Neuronal stem cell (in vitro differentiated cells): ENCODE data around the gene NEU3.
A peak's percentile ranks its signal among the peaks of the same experiment; 100 is the strongest.

Source experiments
- DNase-seq: peaks from one replicate; pipeline ENCODE4 v3.0.0-alpha.2; 2013; ENCODE audit warnings: low spot score
- H2AFZ ChIP-seq: one replicate; pipeline ENCODE4 v1.6.1; 2013; ENCODE audit warnings: mild to moderate bottlenecking, low read length, inconsistent platforms
- H2AK5ac ChIP-seq: 2 replicates; pipeline ENCODE4 v1.6.1; 2013; ENCODE audit warnings: low read depth, mild to moderate bottlenecking, inconsistent platforms, low read length, moderate library complexity, mixed read lengths
- H2BK120ac ChIP-seq: 2 replicates; pipeline ENCODE4 v1.6.1; 2013; ENCODE audit warnings: low read depth, mild to moderate bottlenecking, inconsistent platforms, low read length, moderate library complexity, mixed read lengths
- H2BK12ac ChIP-seq: one replicate; pipeline ENCODE4 v1.6.1; 2013; ENCODE audit warnings: low read length, inconsistent platforms
- H2BK15ac ChIP-seq: 2 replicates; pipeline ENCODE4 v1.6.1; 2013; ENCODE audit warnings: mild to moderate bottlenecking, low read length, inconsistent platforms, mixed read lengths
- H2BK5ac ChIP-seq: one replicate; pipeline ENCODE4 v1.6.1; 2013; ENCODE audit warnings: inconsistent platforms, mild to moderate bottlenecking, low read length, moderate library complexity
- H3K14ac ChIP-seq: one replicate; pipeline ENCODE4 v1.6.1; 2013; ENCODE audit warnings: low read length, inconsistent platforms
- H3K18ac ChIP-seq: 2 replicates; pipeline ENCODE4 v1.6.1; 2013; ENCODE audit warnings: low read length, inconsistent platforms
- H3K23ac ChIP-seq: 2 replicates; pipeline ENCODE4 v1.6.1; 2013; ENCODE audit warnings: low read depth, mild to moderate bottlenecking, mixed read lengths, low read length, inconsistent platforms; ENCODE audit not compliant: poor library complexity
- H3K27ac ChIP-seq: replicated peaks from 3 replicates; pipeline ENCODE4 v1.5.1; 2013; ENCODE audit warnings: low read length, inconsistent platforms
- H3K27me3 ChIP-seq, 3 experiments: 2 replicates each; pipeline ENCODE4 v1.6.1; 2013; ENCODE audit warnings: low read length in 3 of 3, mild to moderate bottlenecking in 2 of 3, inconsistent platforms in 1 of 3, low read depth in 1 of 3, mixed read lengths in 1 of 3, moderate library complexity in 1 of 3; ENCODE audit not compliant: control insufficient read depth in 3 of 3, insufficient read depth in 3 of 3
- H3K36me3 ChIP-seq, 2 donors: replicated peaks in 1 of 2; 2 replicates each; pipeline ENCODE4 v1.6.1; 2013; ENCODE audit warnings: low read length in 2 of 2; ENCODE audit not compliant: control insufficient read depth in 2 of 2, insufficient read depth in 2 of 2
- H3K4ac ChIP-seq: 2 replicates; pipeline ENCODE4 v1.6.1; 2013; ENCODE audit warnings: inconsistent platforms, mild to moderate bottlenecking, low read length, moderate library complexity
- H3K4me1 ChIP-seq, 2 donors: 1 replicate in 1 of 2; 2 replicates in 1 of 2; pipeline ENCODE4 v1.6.1; 2013; ENCODE audit warnings: low read length in 2 of 2, low read depth in 1 of 2; ENCODE audit not compliant: control insufficient read depth in 2 of 2, insufficient read depth in 1 of 2
- H3K4me2 ChIP-seq: one replicate; pipeline ENCODE4 v1.6.1; 2013; ENCODE audit warnings: mild to moderate bottlenecking, low read length, inconsistent platforms; ENCODE audit not compliant: insufficient read depth, poor library complexity, severe bottlenecking
- H3K4me3 ChIP-seq, 2 donors: 2 replicates each; pipeline ENCODE4 v1.5.1; 2013; ENCODE audit warnings: low read length in 2 of 2, mild to moderate bottlenecking in 2 of 2, inconsistent platforms in 1 of 2, moderate library complexity in 1 of 2
- H3K79me1 ChIP-seq: one replicate; pipeline ENCODE4 v1.6.1; 2013; ENCODE audit warnings: low read depth, mild to moderate bottlenecking, inconsistent platforms, low read length, moderate library complexity
- H3K9ac ChIP-seq: one replicate; pipeline ENCODE4 v1.6.1; 2013; ENCODE audit warnings: mild to moderate bottlenecking, low read depth, low read length, inconsistent platforms; ENCODE audit not compliant: poor library complexity
- H3K9me3 ChIP-seq, 2 donors: replicated peaks in 1 of 2; 2 replicates each; pipeline versions ENCODE3 to v1.6.1; 2013; ENCODE audit warnings: low read length in 2 of 2, mild to moderate bottlenecking in 2 of 2, inconsistent platforms in 1 of 2, low read depth in 1 of 2, mixed read lengths in 1 of 2, moderate library complexity in 1 of 2; ENCODE audit not compliant: control insufficient read depth in 2 of 2, insufficient read depth in 1 of 2
- H4K8ac ChIP-seq: one replicate; pipeline ENCODE4 v1.6.1; 2013; ENCODE audit warnings: low read depth, mild to moderate bottlenecking, inconsistent platforms, low read length, moderate library complexity
- H4K91ac ChIP-seq: one replicate; pipeline ENCODE4 v1.6.1; 2013; ENCODE audit warnings: low read length, low read depth, mild to moderate bottlenecking, inconsistent platforms; ENCODE audit not compliant: poor library complexity
- WGBS, 2 donors: extraction: QIAGEN DNeasy Blood & Tissue Kit; methylation state at CpG; one replicate each; pipeline ENCODE4 v1.1.7; 2013; ENCODE audit warnings: missing lambda C conversion rate in 2 of 2, mixed read lengths in 1 of 2; ENCODE audit not compliant: insufficient read length in 2 of 2, insufficient replicate concordance in 1 of 2; ENCODE audit errors: extremely low coverage in 2 of 2; 5-methylcytosine and 5-hydroxymethylcytosine counted together

The NEU3 gene

GRCh38 chr11:75033916-75034315, 45.2 kb downstream of the NEU3 start:
- no peak overlapping the region for H3K9ac ChIP-seq
- H3K18ac ChIP-seq = no peak overlapping the region

GRCh38 chr11:75035256-75035655, 46.5 kb downstream of the NEU3 start:
- Histone ChIP-seq H3K27me3 (no peaks in the 10 kb centered on the region), H3K4ac (no peak overlapping the region), H2BK5ac (no peak overlapping the region), H3K27ac (no peak overlapping the region), H2BK120ac (no peak overlapping the region), H3K9me3 (no peaks in the 10 kb centered on the region), H2BK15ac (no peak overlapping the region), H3K18ac (no peak overlapping the region), H3K4me2 (no peak overlapping the region), H4K8ac (no peak overlapping the region), H3K4me3 (no peak overlapping the region), H2BK12ac (no peak overlapping the region), H3K9ac (no peak overlapping the region), H3K79me1 (no peaks in the 10 kb centered on the region), H2AFZ (no peak overlapping the region), H3K23ac (no peak overlapping the region), H2AK5ac (no peak overlapping the region), H3K4me1 (peaks cover 0 to 3% of the 10 kb centered on the region in 2 donors), H3K14ac (no peak overlapping the region), H3K36me3 (no peaks in the 10 kb centered on the region), H4K91ac (no peak overlapping the region)
- no peak for DNase-seq
- no CpG with 5 or more reads among the region's 5 CpGs for WGBS, 2 donors

More at GRCh38 chr11:75033916-75034315, 45.2 kb downstream of the NEU3 start:
- Histone ChIP-seq H2AFZ (no peak overlapping the region), H4K91ac (no peak overlapping the region), H2BK12ac (no peak overlapping the region), H4K8ac (no peak overlapping the region), H3K4me3 (no peak overlapping the region), H2BK15ac (no peak overlapping the region), H3K23ac (no peak overlapping the region), H2AK5ac (no peak overlapping the region), H3K27me3 (no peaks in the 10 kb centered on the region), H3K79me1 (no peaks in the 10 kb centered on the region), H3K27ac (no peak overlapping the region), H2BK5ac (no peak overlapping the region), H3K14ac (no peak overlapping the region), H2BK120ac (no peak overlapping the region), H3K4ac (no peak overlapping the region), H3K36me3 (no peaks in the 10 kb centered on the region), H3K4me2 (no peak overlapping the region), H3K4me1 (peaks cover 0 to 3% of the 10 kb centered on the region in 2 donors), H3K9me3 (no peaks in the 10 kb centered on the region)
- DNase-seq = no peak
- WGBS, 2 donors = no CpG with 5 or more reads among the region's 3 CpGs

DNA sequence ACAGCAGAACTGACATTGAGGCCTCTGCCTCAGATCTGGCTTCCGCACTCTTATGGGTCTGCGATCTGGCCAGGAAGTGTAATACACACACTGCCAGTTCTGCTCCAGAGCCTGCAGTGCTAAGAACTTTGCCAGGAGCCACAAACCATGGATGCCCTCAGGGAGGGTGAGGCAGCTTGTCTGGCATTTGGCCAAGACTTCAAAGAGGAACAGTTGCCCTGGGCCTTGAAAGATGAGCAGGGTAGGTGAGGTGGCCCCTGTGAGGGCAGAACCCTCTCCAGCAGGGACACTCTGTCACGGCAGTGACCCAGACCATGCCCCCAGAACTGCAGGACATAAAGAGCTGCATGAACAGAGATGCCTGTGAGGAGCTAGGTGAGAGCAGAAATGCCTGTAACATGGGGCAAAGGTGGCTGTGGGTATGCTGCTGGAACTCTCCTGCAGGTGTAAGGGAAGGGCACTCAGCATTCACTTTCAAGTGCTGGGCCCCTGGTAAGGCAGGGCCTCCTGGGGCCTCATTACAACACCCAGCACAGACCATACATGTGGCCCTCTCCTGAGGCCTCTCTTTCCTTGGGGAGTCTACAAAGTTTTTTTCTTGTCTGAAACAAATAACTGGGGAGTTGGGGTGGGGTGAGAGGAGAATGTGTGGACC, 47.3 kb downstream of the NEU3 start:
- no peak overlapping the region for H3K14ac ChIP-seq
- H2AK5ac ChIP-seq = no peak overlapping the region
- no peak overlapping the region for H4K8ac ChIP-seq
- no peak overlapping the region for H2BK120ac ChIP-seq
- no peak overlapping the region for H2BK15ac ChIP-seq
- no peak overlapping the region for H2BK12ac ChIP-seq
- H3K18ac ChIP-seq = no peak overlapping the region
- no peaks in the 10 kb centered on the region for H3K36me3 ChIP-seq
- no peak overlapping the region for H3K23ac ChIP-seq
- H4K91ac ChIP-seq = no peak overlapping the region
- DNase-seq = no peak
- no CpG with 5 or more reads among the region's 3 CpGs for WGBS, 2 donors
- no peaks in the 10 kb centered on the region for H3K9me3 ChIP-seq
- H3K4me3 ChIP-seq = no peak overlapping the region
- no peaks in the 10 kb centered on the region for H3K27me3 ChIP-seq
- peaks cover 0 to 3% of the 10 kb centered on the region in 2 donors for H3K4me1 ChIP-seq
- no peaks in the 10 kb centered on the region for H3K79me1 ChIP-seq
- H3K4ac ChIP-seq = no peak overlapping the region
- H3K4me2 ChIP-seq = no peak overlapping the region
- no peak overlapping the region for H2AFZ ChIP-seq
- peak overlapping the region; percentile 75 for H3K9ac ChIP-seq
- no peak overlapping the region for H3K27ac ChIP-seq
- no peak overlapping the region for H2BK5ac ChIP-seq

- Histone ChIP-seq H3K79me1 (no peaks in the 10 kb centered on the region), H3K27me3 (no peaks in the 10 kb centered on the region), H4K8ac (no peak overlapping the region), H3K9me3 (no peaks in the 10 kb centered on the region), H3K36me3 (no peaks in the 10 kb centered on the region), H3K4ac (no peak overlapping the region), H2BK120ac (no peak overlapping the region), H3K4me3 (no peak overlapping the region), H3K4me2 (no peak overlapping the region), H3K23ac (no peak overlapping the region), H3K9ac (no peak overlapping the region), H3K27ac (no peak overlapping the region), H2BK15ac (no peak overlapping the region), H2BK12ac (no peak overlapping the region), H2AFZ (no peak overlapping the region), H3K4me1 (peaks cover 0 to 3% of the 10 kb centered on the region in 2 donors), H3K14ac (no peak overlapping the region), H2BK5ac (no peak overlapping the region), H3K18ac (no peak overlapping the region), H4K91ac (no peak overlapping the region), H2AK5ac (no peak overlapping the region)
- no peak for DNase-seq
- no CpG with 5 or more reads among the region's 11 CpGs for WGBS, 2 donors
Observed at GRCh38 chr11:75040167-75040770, 51.5 kb downstream of the NEU3 start.
